Glutamatergic neuron (in vitro differentiated cells): ENCODE data around the gene R3HDM1. TPM values are rescaled to one million over a fixed set of nuclear protein-coding genes. Genes with fewer than 3 reads are reported as not detected.
"Not testable (repeated sequence)": the region's sequence is repeated elsewhere in the genome, so short reads cannot be mapped to it uniquely, and the experiment has no call there.

Experiments
- DNase-seq: peaks from one replicate; pipeline ENCODE4 v3.0.0; 2022
- H3K27ac Mint-ChIP-seq: one replicate; pipeline ENCODE4 v1.8.0; 2020; ENCODE audit warnings: mild to moderate bottlenecking, mixed read lengths, inconsistent platforms; ENCODE audit not compliant: unreplicated experiment
- H3K27me3 Mint-ChIP-seq: one replicate; pipeline ENCODE4 v1.8.0; 2020; ENCODE audit warnings: mild to moderate bottlenecking, moderate library complexity, mixed read lengths, inconsistent platforms; ENCODE audit not compliant: unreplicated experiment
- H3K36me3 Mint-ChIP-seq: one replicate; pipeline ENCODE4 v1.8.0; 2020; ENCODE audit warnings: mild to moderate bottlenecking, mixed read lengths, inconsistent platforms; ENCODE audit not compliant: unreplicated experiment
- H3K4me1 Mint-ChIP-seq: one replicate; pipeline ENCODE4 v1.8.0; 2020; ENCODE audit warnings: mild to moderate bottlenecking, low read depth, mixed read lengths, inconsistent platforms; ENCODE audit not compliant: unreplicated experiment
- H3K4me3 Mint-ChIP-seq: one replicate; pipeline ENCODE4 v1.8.0; 2020; ENCODE audit warnings: mild to moderate bottlenecking, mixed read lengths, inconsistent platforms; ENCODE audit not compliant: unreplicated experiment
- H3K9me3 Mint-ChIP-seq: one replicate; pipeline ENCODE4 v1.8.0; 2020; ENCODE audit warnings: mild to moderate bottlenecking, moderate library complexity, mixed read lengths, inconsistent platforms; ENCODE audit not compliant: unreplicated experiment
- CTCF ChIP-seq: fragments of 200-600 bp; sonication (generic); IDR thresholded peaks from one replicate; pipeline ENCODE4 v1.5.0; 2021; ENCODE audit not compliant: partially characterized antibody, unreplicated experiment
- total RNA-seq: library from RNA; stranded (reverse); fragmentation: NEBNext Ultra II Directional; extraction: Animal tissue kit (Norgen Biotek cat#: 25700); gene quantifications from one replicate; pipeline ENCODE4 v1.2.1, GENCODE V29; 2021; ENCODE audit not compliant: unreplicated experiment

The R3HDM1 gene
- total RNA-seq, 1 donor from 2014 or later = 57.7 TPM

GRCh38 chr2:135530313-135531230, 712 bp upstream of the R3HDM1 start, which contains the start of gene ZRANB3:
ZRANB3 (minus strand) TSS chr2:135531218.
- H3K4me1 Mint-ChIP-seq = peaks cover 4% of the 10 kb centered on the region
- no peak for TF ChIP-seq CTCF
- peaks cover 3% of the 10 kb centered on the region for H3K27me3 Mint-ChIP-seq
- peak; percentile 90 for DNase-seq
- no peaks in the 10 kb centered on the region for H3K9me3 Mint-ChIP-seq
- H3K36me3 Mint-ChIP-seq = no peaks in the 10 kb centered on the region
- peak within 1 kb of the TSS; percentile 87 for H3K27ac Mint-ChIP-seq
- H3K4me3 Mint-ChIP-seq = peak within 1 kb of the TSS; percentile 95

- H3K9me3 Mint-ChIP-seq = no peaks in the 10 kb centered on the region
- peaks cover 4% of the 10 kb centered on the region for H3K4me1 Mint-ChIP-seq
- no peak for DNase-seq
- H3K27ac Mint-ChIP-seq = no peak overlapping the region
- H3K4me3 Mint-ChIP-seq = peak overlapping the region; percentile 95
- no peak for TF ChIP-seq CTCF
- H3K36me3 Mint-ChIP-seq = no peaks in the 10 kb centered on the region
- peaks cover 3% of the 10 kb centered on the region for H3K27me3 Mint-ChIP-seq
These were observed 1.3 kb downstream of the R3HDM1 start for GRCh38 chr2:135532581-135532980.

GRCh38 chr2:135533545-135533944, 2.3 kb downstream of the R3HDM1 start:
- H3K27ac Mint-ChIP-seq, H3K27me3 Mint-ChIP-seq, H3K4me1 Mint-ChIP-seq, H3K9me3 Mint-ChIP-seq, H3K36me3 Mint-ChIP-seq, DNase-seq, H3K4me3 Mint-ChIP-seq: not testable (repeated sequence)

- Mint-ChIP-seq H3K9me3 (no peaks in the 10 kb centered on the region), H3K36me3 (no peaks in the 10 kb centered on the region), H3K4me3 (no peak overlapping the region), H3K27me3 (no peaks in the 10 kb centered on the region), H3K4me1 (no peaks in the 10 kb centered on the region), H3K27ac (no peak overlapping the region)
- DNase-seq = no peak
- TF ChIP-seq CTCF = no peak
These were observed 15.2 kb downstream of the R3HDM1 start for GRCh38 chr2:135546436-135546835.

- Mint-ChIP-seq H3K27me3 (no peaks in the 10 kb centered on the region), H3K4me3 (no peak overlapping the region), H3K4me1 (no peaks in the 10 kb centered on the region), H3K9me3 (no peaks in the 10 kb centered on the region), H3K27ac (no peak overlapping the region), H3K36me3 (no peaks in the 10 kb centered on the region)
- no peak for DNase-seq
- TF ChIP-seq CTCF = no peak
These were observed 16.0 kb downstream of the R3HDM1 start for GRCh38 chr2:135547311-135547710.
